Measurements from ENCODE around the gene CHST8.
"Not testable (repeated sequence)": the region's sequence is repeated elsewhere in the genome, so short reads cannot be mapped to it uniquely, and the experiment has no call there.

The CHST8 gene

DNA sequence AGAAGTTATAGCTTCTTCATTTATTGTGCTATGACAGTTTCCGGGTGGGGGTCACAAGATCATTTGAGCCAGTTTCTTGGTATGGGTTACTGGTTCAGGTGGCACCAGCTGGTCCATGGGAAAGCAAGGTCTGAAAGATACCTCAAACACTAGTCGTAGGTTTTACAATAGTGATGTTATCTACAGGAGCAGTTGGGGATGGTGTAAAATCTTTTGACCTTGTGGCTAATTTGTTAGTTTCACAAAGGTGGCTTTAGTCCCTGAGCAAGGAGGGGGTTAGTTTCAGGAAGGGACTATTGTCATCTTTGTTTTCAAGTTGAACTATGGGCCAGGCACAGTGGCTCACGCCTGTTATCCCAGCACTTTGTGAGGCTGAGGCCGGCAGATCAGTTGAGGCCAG, 24.6 kb downstream of the CHST8 start:
- DNase-seq, result no peak

DNA sequence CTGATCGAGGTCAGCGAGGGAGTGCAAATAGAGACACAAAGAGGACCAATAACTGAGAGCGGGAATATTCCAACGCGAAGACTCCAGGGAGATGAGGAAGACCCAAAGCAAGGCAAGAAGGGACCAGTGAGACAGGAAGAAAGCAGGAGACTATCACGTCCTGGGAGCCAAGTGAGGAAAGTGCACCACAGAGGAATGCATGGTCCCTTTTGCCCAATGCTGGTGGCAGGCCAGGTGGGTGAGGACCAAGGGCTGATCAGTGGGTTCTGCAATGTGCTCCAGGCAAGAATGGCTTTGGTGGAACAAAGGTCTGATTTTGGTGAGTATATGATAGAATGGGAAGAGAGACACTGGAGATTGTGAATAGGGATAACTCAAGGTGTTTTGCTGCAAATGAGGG, 25.4 kb downstream of the CHST8 start:
- no peak for DNase-seq

DNA sequence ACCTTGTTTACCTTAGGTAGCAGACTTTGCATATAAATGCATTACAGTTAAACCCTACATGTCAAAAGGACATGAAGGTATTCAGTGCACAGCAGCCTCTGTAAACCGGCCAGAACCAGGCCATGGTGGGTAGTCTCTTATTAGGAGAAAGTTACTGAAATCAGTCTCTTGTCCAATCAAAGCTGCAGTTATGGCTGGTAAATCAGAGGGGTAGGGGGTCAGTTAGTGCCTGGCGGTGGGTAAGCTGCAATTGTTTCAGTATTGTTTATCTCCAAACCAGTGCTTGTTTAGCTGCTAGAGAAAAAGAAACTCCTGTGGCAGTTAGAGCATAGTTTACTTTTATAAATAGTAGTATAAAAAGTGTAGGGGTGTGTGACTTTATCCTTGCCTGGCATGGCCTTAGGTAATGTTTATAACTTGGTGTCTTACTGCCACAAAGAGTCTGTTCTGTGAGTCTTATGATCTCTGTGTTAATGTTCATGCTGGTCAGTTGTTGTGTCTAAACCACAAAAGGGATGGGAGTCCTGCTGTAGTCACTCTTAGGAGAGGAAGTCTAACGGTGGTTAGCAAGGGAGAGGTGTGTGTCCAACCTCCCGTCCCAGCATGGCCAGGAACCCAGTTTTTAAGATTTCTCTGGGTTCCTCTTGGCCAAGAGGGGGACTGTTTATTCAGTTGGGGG, 28.0 kb downstream of the CHST8 start:
- no peak for DNase-seq

DNA sequence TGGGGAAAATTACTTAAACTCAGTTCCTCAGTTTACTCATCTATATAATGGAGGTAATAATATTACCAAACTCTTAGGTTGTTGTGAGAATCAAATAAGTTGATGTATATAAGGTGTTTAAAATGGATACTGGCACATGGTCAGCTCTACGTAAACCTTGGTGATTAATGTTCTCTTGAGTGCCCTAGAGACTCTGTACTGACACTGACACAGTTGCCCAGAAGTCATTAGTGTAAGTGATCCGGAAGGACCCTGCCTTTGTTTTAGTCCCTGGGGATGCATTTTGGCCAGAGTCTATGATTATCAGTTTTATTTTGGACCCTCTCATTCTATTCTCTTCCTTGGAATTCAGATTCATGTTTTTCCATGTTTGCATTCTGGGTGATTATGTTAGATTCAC, 31.9 kb downstream of the CHST8 start:
- no peak for DNase-seq

DNA sequence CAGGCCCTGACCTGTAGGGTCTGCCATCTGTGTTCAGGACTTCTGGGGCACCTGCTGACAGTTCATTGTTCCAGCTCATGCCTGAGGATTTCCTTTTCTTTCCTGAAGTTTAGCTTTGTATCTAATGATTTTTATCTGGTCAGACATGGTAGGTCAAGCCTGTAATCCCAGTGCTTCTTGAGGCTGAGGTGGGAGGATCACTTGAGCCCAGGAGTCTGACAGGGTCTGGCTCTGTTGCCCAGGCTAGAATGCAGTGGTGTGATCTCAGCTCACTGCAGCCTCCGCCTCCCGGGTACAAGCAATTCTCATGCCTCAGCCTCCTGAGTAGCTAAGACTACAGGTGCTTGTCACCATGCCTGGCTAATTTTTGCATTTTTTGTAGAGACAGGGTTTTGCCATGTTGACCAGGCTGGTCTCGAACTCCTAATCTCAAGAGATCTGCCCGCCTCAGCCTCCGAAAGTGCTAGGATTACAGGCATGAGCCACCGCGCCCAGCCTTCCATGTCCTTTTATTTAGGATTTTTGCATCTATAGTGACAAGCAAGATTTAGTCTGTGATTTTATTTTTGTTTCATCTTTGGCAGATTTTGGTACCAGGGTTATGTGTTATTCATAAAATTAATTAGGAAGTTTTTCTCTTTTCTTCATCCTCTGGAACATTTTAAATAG, 33.2 kb downstream of the CHST8 start:
- no peak for DNase-seq

DNA sequence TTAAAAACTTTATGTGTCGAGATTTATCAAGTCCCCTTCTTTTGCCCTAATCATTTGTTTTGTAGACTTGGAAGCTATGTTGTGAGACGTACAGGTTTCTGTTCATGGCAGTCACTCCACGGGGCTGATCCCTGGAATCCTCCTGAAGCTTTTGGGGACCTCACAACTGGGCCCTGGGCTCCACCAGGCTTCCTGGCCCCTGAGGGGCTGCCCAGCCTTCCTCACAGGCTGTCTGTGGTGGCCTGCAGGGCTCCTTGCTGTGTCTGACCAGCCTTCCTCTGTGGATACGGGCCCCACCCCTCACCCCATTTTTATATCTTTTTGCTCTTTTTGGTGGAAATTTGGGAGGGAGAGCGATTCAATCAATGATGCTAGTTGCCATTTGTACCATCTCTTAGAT, 38.1 kb downstream of the CHST8 start:
- no peak for DNase-seq

DNA sequence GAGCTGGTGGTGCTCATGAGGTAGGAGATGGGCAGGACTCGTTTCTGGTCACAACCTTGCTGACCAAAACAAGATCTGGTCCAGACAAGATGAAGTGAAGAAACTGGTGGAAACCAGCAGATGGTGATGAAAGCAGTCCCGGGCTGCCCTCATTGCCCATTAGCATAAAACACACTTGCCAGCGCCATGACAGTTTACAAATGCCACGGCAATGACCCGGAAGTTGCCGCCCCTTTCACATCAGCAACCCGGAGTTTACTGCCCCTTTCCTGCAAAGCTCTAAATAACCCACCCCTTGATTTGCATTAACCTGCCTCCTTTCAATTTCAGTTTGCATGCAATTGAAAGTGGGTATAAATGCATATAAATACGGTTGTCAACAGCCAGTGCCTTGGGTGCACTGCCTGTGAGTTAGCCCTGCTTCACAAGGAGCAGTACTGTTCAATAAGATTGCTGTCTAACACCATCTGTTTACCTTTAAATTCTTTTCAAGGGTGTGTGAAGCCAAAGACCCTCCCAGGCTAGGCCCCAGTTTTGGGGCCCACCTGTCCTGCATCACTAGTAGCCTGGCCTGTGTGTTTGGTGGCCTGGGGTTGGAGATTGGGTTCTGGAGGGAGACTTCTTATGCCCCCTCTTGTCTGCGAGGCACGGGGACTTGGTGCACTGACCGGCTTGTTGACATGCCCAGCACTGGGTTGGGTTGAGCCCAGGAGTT, 38.8 kb downstream of the CHST8 start:
- DNase-seq, result no peak

DNA sequence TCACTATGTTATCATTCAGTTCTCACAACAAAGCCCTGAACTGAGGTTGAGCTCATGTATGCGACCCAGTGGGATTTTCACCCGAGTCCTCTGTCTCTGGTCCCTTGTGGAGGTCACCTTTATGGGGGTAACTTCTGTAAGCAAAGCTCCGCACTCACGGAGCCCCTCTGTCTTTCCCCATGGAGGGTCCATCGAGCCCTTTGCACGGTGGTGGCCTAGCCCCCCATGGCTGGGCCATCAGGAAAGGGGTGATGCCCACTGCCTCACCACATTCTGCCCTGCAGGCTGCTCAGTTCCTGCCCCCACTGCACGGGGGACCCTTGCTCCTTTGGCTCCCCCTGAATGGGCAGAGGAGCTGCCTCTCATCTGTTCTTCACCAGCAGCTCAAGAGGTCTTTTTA, 39.6 kb downstream of the CHST8 start:
- no peak for DNase-seq

DNA sequence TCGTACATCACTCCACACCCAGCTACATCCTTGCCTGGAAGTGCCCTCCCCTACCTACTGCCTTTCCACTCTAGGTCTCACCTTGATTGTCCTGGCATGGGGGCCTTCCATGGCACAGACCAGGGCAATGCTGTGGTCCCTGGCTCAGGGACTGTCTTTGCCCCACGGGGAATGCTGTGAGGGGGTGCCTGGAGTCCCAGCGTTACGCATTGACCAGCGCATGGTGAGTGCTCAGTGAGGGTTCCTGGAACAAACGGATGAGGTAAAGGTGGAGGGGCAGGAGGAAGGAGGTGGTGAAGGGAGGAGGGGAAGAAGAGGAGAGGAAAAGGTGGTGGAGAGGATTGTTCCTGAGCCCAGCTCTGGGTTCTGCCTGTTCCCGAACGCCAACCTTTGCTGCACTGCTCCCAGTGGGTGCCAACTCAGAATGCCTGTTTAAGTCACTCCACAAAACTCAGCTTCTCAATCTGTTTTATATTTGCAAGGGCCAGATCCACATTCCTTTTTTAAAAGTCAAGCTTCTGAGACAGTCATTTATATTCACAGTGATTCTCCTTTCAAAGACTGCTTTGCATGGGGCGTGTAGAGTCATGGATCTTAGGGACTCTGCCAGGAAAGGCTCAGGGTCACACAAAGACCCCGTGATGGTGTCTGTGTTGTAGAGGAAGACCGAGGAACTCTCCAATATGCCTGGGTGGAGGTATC, 40.8 kb downstream of the CHST8 start:
- no peak for DNase-seq

DNA sequence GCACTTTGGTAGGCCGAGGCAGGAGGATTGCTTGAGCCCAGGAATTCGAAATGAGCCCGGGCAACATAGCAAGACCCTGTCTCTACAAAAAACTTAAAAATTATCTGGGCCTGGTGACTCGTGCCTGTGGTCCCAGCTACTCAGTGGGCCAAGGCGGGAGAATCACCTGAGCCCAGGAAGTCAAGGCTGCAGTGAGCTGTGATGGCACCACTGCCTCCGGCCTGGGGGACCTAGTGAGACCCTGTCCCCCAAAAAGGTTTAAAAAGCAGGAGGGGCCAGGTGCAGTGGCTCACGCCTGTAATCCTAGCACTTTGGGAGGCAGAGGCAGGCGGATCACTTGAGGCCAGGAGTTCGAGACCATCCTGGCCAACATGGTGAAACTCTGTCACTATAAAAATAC, 41.6 kb downstream of the CHST8 start:
- not testable (repeated sequence) for DNase-seq

DNA sequence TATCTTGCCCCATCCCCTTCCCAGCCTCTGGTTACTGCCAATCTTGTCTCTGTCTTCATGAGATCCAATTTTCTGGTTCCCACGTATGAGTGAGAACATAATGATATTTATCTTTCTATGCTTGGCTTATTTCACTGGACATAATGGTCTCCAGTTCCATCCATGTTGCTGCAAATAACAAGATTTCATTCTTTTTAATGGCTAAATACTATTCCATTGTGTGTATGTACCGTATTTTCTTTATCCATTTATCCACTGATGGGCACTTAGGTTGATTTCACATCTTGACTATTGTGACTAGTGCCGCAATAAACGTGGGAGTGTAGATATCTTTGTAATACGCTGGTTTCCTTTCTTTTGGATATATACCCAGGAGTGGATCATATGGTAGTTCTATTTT, 43.0 kb downstream of the CHST8 start:
- no peak for DNase-seq

DNA sequence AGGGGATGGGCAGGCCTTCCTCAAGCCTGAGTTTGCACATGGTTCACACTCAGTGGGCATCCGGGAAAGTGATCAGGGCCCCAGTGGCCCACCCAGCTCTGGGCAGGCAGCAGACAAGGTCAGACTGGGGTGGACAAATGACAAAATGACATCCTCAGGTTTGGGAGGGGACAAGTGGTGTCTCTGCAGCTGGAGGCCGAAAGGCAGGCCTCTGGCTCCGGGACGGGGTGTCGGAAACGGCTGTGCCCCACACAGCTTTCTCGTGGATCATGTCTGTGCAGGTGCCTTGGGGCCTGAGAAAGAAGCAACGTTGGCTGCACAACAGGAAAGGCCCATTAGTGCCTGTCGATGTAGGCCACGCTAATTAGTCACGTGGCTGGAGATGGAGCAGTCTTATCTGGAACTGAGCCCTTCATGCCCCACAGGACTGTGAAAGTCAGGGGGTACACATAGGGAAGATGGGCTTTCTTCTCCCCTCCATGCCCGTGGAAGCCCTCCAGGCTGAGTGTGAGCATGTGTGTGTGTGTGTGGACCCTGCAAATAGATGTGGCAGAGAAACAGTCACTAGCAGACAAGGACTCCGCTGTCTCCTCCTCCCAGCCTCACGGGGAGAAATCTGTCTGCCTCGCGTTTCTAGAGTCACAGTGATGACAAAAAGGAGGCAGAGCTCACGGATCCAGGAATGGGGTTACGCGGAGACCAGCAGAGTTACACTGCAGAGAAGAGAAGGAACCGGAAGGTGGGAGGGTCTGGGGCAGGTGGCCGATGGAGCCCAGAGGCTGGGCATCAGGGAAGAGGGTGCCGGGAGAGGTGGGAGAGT, 44.2 kb downstream of the CHST8 start:
- DNase-seq, result no peak

DNA sequence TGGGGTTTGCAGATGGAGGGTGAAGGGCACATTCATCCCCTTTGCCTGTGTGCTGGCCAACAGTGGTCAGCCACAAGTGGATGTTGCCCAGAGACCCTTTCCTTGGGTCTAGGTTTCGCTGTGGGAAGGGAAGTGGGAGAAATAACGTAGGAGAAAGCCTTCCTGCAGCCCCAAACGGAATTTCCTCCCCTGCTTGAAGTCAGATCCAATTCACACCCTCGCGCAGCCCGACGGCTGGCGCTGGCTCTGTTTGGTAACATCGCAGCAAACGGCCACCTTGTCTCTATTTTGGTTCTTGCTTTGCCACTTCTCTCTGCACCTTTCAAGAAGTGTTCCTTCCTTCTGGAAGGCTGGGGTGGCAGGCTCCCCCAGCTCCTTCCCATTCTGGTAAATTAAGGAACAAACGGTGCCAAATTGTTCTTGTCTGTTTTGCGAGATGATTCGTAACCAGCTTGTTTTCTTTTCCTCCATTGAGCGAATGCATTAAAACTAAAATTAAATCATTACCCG, 45.4 kb downstream of the CHST8 start:
- DNase-seq, result no peak

DNA sequence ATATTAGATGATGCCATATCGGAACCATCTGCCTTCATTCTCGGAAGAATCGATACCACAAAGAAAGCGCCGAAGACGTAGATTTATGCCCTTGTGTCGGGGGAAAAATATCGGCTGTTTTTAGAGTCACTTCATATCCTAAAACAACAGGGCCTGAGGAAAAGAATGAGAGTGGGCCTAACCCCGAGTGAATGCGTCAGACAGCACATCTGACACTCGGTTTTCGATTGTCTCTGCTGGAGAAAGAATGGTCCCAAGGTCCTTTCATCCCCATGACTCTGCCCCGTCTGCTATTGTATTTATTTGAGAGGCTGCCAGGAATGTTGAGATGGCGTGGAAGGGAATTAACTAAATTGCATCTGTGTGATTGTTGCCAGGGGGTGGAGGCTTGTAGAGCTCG, 46.1 kb downstream of the CHST8 start:
- no peak for DNase-seq

DNA sequence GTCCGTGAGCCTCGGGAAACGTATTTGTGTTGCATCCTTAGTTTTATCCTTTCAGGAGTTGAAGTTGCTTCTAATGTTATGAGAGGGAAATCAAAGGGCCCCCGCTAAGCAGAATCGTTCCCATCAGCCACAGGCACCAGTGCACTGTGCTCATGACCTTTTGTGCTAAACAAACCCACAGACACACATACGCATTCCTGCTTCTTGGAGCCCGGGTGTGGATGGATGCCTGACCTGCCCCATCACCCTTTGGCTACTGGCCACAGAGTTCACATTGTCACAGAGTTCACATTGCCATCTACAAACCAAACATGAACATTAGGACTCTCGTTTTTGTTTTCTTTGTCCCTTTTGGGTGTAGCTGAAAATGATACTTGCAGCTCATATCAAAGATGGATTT, 47.2 kb downstream of the CHST8 start:
- DNase-seq, result no peak

DNA sequence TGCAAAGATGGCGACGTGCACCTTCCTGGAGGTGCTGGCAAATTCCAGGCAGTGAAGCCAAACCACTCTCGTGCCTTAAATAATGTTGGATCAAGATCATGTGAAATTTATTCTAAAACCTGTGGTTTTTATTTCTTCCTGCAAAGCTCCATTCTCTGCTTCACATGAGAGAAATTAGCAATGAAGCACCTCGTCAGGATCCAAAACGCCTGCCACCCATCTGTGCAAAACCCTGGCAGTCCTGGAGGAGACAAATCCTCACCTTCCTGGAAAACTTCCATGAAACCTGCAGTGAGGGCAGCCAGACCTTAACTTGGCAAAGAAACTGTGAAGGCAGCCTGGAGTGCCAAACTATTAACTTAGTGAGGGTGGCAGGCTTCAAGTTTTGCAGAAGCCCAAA, 47.6 kb downstream of the CHST8 start:
- no peak for DNase-seq

DNA sequence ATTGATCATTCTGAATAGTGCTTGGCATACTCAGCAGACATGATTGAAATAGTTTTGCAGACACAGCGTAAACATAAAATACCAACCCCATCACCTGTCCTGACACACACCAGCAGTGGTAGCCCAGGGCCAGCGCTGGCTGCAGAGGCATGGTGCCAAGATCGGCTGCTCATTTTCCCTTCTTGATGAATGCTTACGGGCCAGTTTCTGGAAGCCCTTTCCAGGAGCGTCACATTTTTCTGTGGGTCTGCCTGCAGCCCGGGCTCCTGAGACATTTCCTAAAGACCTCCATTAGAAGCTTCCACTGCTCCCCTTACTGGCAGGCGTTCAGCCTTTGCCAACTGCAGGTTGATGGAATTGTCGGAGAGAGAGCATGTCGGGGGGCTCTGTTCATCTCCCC, 48.6 kb downstream of the CHST8 start:
- DNase-seq, result no peak

DNA sequence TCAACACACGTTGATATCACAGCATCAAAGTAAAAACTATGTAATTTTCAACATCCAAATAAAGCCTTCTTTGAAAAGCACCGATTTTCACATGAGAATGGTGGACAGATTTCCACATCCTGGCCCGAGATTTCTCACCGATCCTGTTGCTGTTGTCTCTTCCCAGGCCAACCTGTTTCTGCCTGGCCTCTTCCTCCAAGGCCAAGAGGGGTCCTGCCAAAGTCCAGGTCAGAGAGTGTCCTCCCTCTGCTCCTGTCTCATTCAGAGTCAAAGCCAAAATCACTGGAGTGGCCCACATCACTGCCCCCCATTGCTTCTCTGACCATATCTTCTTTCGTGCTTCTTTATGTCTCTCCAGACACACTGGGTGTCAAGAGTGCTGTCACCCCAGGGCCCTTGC, 49.5 kb downstream of the CHST8 start:
- DNase-seq, result no peak

DNA sequence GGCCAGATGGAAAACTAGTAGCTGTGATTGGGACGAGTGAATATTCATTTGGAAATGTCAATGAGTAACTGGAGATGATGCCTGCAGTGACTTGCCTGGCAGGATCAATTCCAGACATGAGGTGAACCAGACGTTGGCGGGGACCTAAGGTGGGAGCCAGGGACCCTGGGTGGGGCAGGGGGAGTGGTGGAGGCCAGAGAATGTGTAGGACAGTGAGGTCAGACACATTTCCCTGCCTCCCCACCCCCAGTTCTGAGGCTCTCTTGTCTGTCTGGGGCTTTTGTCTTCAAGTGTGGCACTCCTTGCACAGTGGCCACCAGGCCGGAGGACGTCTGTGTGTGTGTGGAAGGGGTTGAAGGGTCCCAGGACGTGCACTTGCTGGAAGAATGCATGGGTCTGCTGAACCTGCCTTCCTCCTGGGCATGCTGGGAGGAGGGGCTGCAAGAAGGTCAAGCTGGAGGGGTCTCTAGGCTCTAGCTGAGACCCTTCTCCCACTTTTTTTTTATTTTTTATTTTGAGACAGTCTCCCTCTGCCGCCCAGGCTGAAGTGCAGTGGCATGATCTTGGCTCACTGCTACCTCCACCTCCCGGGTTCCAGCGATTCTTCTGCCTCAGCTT, 51.6 kb downstream of the CHST8 start:
- DNase-seq, result no peak

DNA sequence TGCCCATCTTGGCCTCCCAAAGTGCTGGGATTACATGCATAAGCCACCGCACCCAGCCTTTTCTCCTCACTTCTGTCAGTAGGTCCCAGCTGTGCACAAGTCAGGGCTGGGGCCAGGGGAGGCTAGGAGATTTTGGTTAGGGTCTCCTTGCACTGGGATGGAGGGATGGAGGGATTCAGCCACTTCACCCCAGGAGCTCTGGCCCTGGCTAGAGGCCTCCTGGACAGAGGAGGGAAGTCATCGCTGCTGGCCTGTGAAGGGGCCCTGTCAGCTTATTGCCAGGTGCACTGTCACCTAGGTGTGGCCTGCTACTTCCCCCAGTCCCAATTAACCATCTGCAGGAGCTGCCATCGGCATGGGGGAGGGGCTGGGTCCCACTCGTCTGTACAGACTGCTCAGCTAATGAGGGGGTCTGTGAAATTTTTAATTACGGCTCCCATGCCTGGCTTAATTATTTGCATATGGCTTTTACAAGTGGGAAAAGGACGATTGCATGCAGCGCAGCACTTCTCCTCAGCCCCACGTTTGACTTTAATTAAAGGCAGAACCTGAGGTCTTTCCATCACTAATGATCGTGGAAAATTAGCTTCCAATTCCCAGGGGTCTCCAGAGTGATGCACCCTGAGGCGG, 52.4 kb downstream of the CHST8 start:
- DNase-seq, result no peak

DNA sequence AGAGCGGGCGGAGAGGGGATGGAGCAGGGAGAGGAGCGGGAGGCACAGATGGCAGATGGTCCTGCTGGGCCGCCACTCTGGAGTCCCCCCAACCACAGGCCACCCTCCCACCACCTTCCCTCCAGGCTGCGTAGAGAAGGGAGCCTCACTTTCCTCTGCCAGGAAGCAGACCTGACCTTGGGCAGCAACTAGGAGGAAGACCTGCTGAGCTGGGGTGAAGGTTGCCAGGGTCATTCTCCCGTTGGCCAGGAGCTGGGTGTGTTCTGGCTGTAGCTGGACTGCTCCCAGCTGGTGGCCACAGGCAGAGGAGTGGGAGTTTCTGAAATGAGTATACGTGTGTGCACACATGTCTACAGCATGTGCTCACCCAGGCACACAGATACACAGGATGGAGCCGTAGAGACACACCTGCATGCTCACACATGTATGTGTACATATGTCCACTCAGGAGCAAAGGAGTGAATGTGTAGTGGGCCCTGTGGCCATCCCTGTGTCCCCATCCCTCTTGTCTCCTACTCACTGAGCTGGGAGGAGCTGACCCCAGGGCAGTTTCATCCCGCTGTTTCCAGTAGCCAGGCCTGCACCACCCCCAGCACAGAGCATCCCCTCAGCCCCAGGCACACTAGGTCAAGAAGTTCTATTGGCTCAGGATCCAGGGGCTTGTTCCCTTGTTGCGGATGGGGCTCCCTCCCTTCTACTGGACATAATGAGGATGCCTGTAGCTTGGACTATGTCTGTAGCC, 53.0 kb downstream of the CHST8 start:
- no peak for DNase-seq
